ENCODE measurements around the gene CACNA1G. TPM values are rescaled to one million over a fixed set of nuclear protein-coding genes. Genes with fewer than 3 reads are reported as not detected.

The CACNA1G gene
- total RNA-seq, 1 donor from 2014 or later: 0.21 TPM

- intact Hi-C loops (cut with DNase I): no loop called here
Measured at GRCh38 chr17:50527949-50528474, 32.5 kb upstream of the CACNA1G start.

GRCh38 chr17:50529849-50530248 lies 30.7 kb upstream of the CACNA1G start:
- intact Hi-C loops (cut with DNase I): no loop called here
- Histone ChIP-seq H3K4me3 (no peak overlapping the region), H3K9me3 (no peaks in the 10 kb centered on the region), H3K27ac (no peak overlapping the region), H3K36me3 (no peaks in the 10 kb centered on the region), H3K27me3 (ENCODE audit: low read depth) (peaks cover 46% of the 10 kb centered on the region), H3K4me1 (peaks cover 29% of the 10 kb centered on the region)
- DNase-seq (no peak), ATAC-seq (no peak)
- TF ChIP-seq CTCF (IDR thresholded peaks at IDR 0.05): no peak

More at GRCh38 chr17:50527949-50528474, 32.5 kb upstream of the CACNA1G start:
- Histone ChIP-seq H3K27ac (no peak overlapping the region), H3K36me3 (no peaks in the 10 kb centered on the region), H3K9me3 (no peaks in the 10 kb centered on the region), H3K4me3 (no peak overlapping the region), H3K4me1 (peaks cover 13% of the 10 kb centered on the region), H3K27me3 (ENCODE audit: low read depth) (peaks cover 33% of the 10 kb centered on the region)
- DNase-seq (no peak), ATAC-seq (no peak)
- TF ChIP-seq CTCF (IDR thresholded peaks at IDR 0.05): no peak

- intact Hi-C loops (cut with DNase I): no loop called here
Measured at GRCh38 chr17:50531428-50532025, 29.0 kb upstream of the CACNA1G start.

GRCh38 chr17:50532452-50533024 lies 28.0 kb upstream of the CACNA1G start, which contains the start of gene EPN3:
Gene EPN3 (plus strand): TSS chr17:50532735. CDS start chr17:50536557, 3,822 bp downstream.
- peak; percentile 74 to 77 for ATAC-seq
- intact Hi-C loops (cut with DNase I): no loop called here
- peaks cover 29% of the 10 kb centered on the region for H3K4me1 ChIP-seq

More at GRCh38 chr17:50531428-50532025, 29.0 kb upstream of the CACNA1G start:
- Histone ChIP-seq H3K9me3 (no peaks in the 10 kb centered on the region), H3K27ac (no peak overlapping the region), H3K27me3 (ENCODE audit: low read depth) (peaks cover 46% of the 10 kb centered on the region), H3K4me3 (no peak overlapping the region), H3K4me1 (peaks cover 29% of the 10 kb centered on the region), H3K36me3 (no peaks in the 10 kb centered on the region)
- DNase-seq (no peak), ATAC-seq (no peak)
- TF ChIP-seq CTCF (IDR thresholded peaks at IDR 0.05): no peak

GRCh38 chr17:50533185-50533584 lies 27.3 kb upstream of the CACNA1G start:
- ATAC-seq: no peak
- intact Hi-C loops (cut with DNase I): no loop called here
- Histone ChIP-seq H3K9me3 (no peaks in the 10 kb centered on the region), H3K27ac (no peak overlapping the region), H3K4me1 (peaks cover 29% of the 10 kb centered on the region), H3K36me3 (no peaks in the 10 kb centered on the region), H3K4me3 (no peak overlapping the region), H3K27me3 (ENCODE audit: low read depth) (peaks cover 46% of the 10 kb centered on the region)
- no peak for TF ChIP-seq CTCF (IDR thresholded peaks at IDR 0.05)
- DNase-seq: no peak

More at GRCh38 chr17:50532452-50533024, 28.0 kb upstream of the CACNA1G start, which contains the start of gene EPN3:
- peak; percentile 75 for DNase-seq
- no peaks in the 10 kb centered on the region for H3K9me3 ChIP-seq
- TF ChIP-seq CTCF (IDR thresholded peaks at IDR 0.05): no peak
- no peaks in the 10 kb centered on the region for H3K36me3 ChIP-seq
- peaks cover 46% of the 10 kb centered on the region for H3K27me3 ChIP-seq (ENCODE audit: low read depth)
- peak within 1 kb of the TSS; percentile 23 for H3K4me3 ChIP-seq
- no peak within 1 kb of the TSS for H3K27ac ChIP-seq
